ENCODE measurements around the gene MAPK8. TPM values are rescaled to one million over a fixed set of nuclear protein-coding genes. Genes with fewer than 3 reads are reported as not detected.

Gene MAPK8
- total RNA-seq, 2 experiments from 2014 or later = 47.8 to 50.6 TPM

DNA sequence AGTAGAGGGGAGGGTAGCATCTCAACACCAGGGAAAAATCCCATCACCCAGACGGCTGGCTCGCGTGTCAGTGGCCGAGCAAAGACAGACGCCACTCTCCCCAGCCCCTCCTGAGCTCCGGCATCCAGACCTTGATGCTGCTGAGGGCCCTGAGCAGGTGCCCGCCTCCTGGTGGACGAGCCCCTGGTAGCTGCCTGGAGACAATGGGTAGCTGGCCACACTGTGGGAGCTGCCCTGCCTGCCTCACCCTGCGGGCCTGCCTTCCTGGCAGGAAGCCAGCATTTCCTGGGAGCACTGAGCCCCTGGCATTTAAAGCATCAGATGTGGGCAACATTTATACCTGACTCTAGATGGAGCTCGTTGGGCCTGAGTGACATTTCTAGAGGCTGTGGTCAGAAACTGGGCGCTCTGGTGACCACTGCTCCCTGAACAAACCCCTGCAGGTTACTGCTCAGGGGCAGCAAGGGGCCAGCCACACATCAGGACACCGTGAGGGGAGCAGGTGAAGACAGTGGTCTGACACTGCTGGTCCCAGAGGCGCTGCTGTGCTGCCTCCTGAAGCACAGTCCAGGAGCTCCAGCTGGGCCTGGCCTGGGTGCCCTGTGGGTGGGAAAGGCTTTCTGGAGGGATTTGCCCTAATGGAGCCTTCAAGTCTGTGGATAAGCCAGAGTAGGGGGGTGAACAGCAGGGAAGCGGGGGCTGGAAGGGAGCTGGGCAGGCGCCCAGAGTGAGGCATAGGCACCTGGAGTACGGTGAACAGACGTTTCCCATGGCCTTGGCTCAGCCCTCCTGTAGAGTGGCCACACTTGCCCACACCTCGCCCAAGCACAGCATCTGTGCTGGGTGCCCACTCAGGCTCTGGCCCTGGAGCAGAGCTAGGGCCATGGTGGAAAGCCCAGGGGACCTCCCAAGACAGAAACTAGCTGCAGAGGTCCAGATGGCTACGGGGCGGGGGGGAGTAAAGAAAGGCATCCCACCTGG lies 138.7 kb downstream of the MAPK8 start:
- no peak for ATAC-seq (ENCODE audit: poor library complexity)
- Histone ChIP-seq H3K4me1 (ENCODE audit: insufficient read depth, low read length) (no peaks in the 10 kb centered on the region), H3K9me3 (ENCODE audit: control insufficient read depth in 1 of 2, insufficient read depth in 1 of 2, low read length in 2 of 2) (peaks cover 0 to 8% of the 10 kb centered on the region in 2 experiments), H3K4me3 (ENCODE audit: low read length) (no peak overlapping the region), H3K36me3 (ENCODE audit: insufficient read depth, low read length) (no peaks in the 10 kb centered on the region), H3K27ac (ENCODE audit: low read depth in 1 of 2, low read length in 2 of 2) (no peak overlapping the region), H3K27me3 (ENCODE audit: control insufficient read depth in 1 of 2, insufficient read depth in 2 of 2, low read length in 2 of 2) (no peaks in the 10 kb centered on the region)
- Mint-ChIP-seq H3K27me3 (no peaks in the 10 kb centered on the region), H3K4me1 (ENCODE audit: low read depth) (no peaks in the 10 kb centered on the region), H3K36me3 (ENCODE audit: low read depth) (no peaks in the 10 kb centered on the region), H3K27ac (no peak overlapping the region), H3K9me3 (no peaks in the 10 kb centered on the region), H3K4me3 (no peak overlapping the region)
- TF ChIP-seq, protein P1, sequence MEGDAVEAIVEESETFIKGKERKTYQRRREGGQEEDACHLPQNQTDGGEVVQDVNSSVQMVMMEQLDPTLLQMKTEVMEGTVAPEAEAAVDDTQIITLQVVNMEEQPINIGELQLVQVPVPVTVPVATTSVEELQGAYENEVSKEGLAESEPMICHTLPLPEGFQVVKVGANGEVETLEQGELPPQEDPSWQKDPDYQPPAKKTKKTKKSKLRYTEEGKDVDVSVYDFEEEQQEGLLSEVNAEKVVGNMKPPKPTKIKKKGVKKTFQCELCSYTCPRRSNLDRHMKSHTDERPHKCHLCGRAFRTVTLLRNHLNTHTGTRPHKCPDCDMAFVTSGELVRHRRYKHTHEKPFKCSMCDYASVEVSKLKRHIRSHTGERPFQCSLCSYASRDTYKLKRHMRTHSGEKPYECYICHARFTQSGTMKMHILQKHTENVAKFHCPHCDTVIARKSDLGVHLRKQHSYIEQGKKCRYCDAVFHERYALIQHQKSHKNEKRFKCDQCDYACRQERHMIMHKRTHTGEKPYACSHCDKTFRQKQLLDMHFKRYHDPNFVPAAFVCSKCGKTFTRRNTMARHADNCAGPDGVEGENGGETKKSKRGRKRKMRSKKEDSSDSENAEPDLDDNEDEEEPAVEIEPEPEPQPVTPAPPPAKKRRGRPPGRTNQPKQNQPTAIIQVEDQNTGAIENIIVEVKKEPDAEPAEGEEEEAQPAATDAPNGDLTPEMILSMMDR (IDR thresholded peaks at IDR 0.05) = no peak
- ChIA-PET POLR2A (no interaction called here), CTCF (no interaction called here)
- DNase-seq = no peak
- intact Hi-C loops (cut with DNase I, micrococcal nuclease) = no loop called here

DNA sequence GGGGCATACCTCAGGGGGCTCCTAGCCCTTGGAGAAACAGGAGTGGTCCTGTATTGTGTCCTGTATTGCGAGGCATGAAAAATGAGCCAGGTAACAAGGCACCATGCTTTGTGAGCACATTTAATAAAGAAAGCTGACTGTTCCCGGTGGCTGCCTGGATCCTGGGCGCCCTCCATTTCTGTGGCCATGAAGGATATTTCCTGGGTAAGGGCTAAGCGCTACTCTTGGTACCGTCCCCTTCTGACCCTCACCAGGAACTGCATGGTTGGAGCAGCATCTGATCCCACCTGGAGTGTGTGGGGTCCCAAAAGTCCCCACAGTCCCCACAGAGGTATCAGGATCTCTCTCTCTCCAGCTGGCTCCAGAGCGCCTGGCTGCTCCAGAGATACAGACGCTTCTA lies 139.5 kb downstream of the MAPK8 start:
- Histone ChIP-seq H3K27me3 (ENCODE audit: control insufficient read depth in 1 of 2, insufficient read depth in 2 of 2, low read length in 2 of 2) (no peaks in the 10 kb centered on the region), H3K4me1 (ENCODE audit: insufficient read depth, low read length) (no peaks in the 10 kb centered on the region), H3K4me3 (ENCODE audit: low read length) (no peak overlapping the region), H3K27ac (ENCODE audit: low read depth in 1 of 2, low read length in 2 of 2) (no peak overlapping the region), H3K9me3 (ENCODE audit: control insufficient read depth in 1 of 2, insufficient read depth in 1 of 2, low read length in 2 of 2) (peaks cover 0 to 8% of the 10 kb centered on the region in 2 experiments), H3K36me3 (ENCODE audit: insufficient read depth, low read length) (no peaks in the 10 kb centered on the region)
- Mint-ChIP-seq H3K27ac (no peak overlapping the region), H3K36me3 (ENCODE audit: low read depth) (no peaks in the 10 kb centered on the region), H3K27me3 (no peaks in the 10 kb centered on the region), H3K4me1 (ENCODE audit: low read depth) (no peaks in the 10 kb centered on the region), H3K9me3 (no peaks in the 10 kb centered on the region), H3K4me3 (no peak overlapping the region)
- intact Hi-C loops (cut with DNase I, micrococcal nuclease) = no loop called here
- no peak for ATAC-seq (ENCODE audit: poor library complexity)
- CTCF ChIA-PET = no interaction called here
- DNase-seq = no peak
- POLR2A ChIA-PET = no interaction called here
- TF ChIP-seq, protein P1 (IDR thresholded peaks at IDR 0.05) = no peak

DNA sequence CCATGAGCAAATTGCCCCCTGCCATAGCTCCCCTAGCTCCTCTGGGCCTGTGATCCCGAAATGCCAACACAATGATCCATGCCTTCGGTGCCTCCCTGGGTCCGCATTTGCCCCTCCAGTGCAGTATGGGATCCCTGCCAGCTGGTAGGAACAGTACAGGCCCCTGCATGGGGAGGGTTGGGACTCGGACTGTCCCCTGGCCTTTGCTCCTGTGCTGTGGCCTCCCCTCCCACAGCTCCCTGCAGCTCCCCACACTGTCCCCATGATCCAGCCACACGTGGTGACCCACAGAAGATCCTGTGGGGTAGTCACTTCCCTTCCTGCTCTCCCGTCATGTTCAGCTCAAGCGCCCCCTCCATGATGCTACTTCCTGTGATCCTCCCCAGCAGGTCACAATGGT lies 140.3 kb downstream of the MAPK8 start:
- ATAC-seq (ENCODE audit: poor library complexity) (no peak), DNase-seq (no peak)
- no peak overlapping the region for H3K4me3 Mint-ChIP-seq
- Histone ChIP-seq H3K27me3 (ENCODE audit: control insufficient read depth in 1 of 2, insufficient read depth in 2 of 2, low read length in 2 of 2) (no peaks in the 10 kb centered on the region), H3K27ac (ENCODE audit: low read depth in 1 of 2, low read length in 2 of 2) (no peak overlapping the region), H3K4me1 (ENCODE audit: insufficient read depth, low read length) (no peaks in the 10 kb centered on the region), H3K36me3 (ENCODE audit: insufficient read depth, low read length) (no peaks in the 10 kb centered on the region), H3K4me3 (ENCODE audit: low read length) (no peak overlapping the region), H3K9me3 (ENCODE audit: control insufficient read depth in 1 of 2, insufficient read depth in 1 of 2, low read length in 2 of 2) (peaks cover 0 to 8% of the 10 kb centered on the region in 2 experiments)
- no peaks in the 10 kb centered on the region for H3K9me3 Mint-ChIP-seq
- no peaks in the 10 kb centered on the region for H3K36me3 Mint-ChIP-seq (ENCODE audit: low read depth)
- intact Hi-C loops (cut with DNase I, micrococcal nuclease) = no loop called here
- ChIA-PET CTCF (no interaction called here), POLR2A (no interaction called here)
- H3K4me1 Mint-ChIP-seq (ENCODE audit: low read depth) = no peaks in the 10 kb centered on the region
- TF ChIP-seq, protein P1 (IDR thresholded peaks at IDR 0.05) = no peak
- no peaks in the 10 kb centered on the region for H3K27me3 Mint-ChIP-seq
- H3K27ac Mint-ChIP-seq = no peak overlapping the region

Measured in CD4-positive, alpha-beta T cell (primary cell).